GM12878 (cell line): ENCODE results near the gene CBLN1. TPM values are rescaled to one million over a fixed set of nuclear protein-coding genes. Genes with fewer than 3 reads are reported as not detected.

Experiments
- ATAC-seq: fragments of 200-7000 bp; cut with Tn5 transposase; 3 replicates; pipeline ENCODE4 v1.9.1; 2020; ENCODE audit warnings: mild to moderate bottlenecking, moderate library complexity
- BruUV-seq: library from RNA; stranded (reverse); fragments of 400-500 nt; replicated peaks from 2 replicates; lab custom pipeline; 2021; lab: Mats Ljungman, UMichigan
- CTCF ChIA-PET: fragments of 300-600 bp; sonication (Branson Sonifier 250); formaldehyde crosslinking; extraction: SDS; loops from one replicate; lab custom pipeline; 2021; ENCODE audit warnings: inconsistent platforms; lab: Yijun Ruan, JAX
- POLR2A ChIA-PET: fragments of 350-600 bp; formaldehyde crosslinking; extraction: SDS; loops from one replicate; lab custom pipeline; 2021; ENCODE audit warnings: inconsistent platforms; lab: Charles Lee
- RAD21 ChIA-PET: fragments of 300-600 bp; sonication (Branson Sonifier 250); formaldehyde crosslinking; loops from one replicate; lab custom pipeline; 2023; ENCODE audit warnings: antibody characterized with exemption; ENCODE audit not compliant: unreplicated experiment; lab: Charles Lee
- SMC1A ChIA-PET: fragments of 300-600 bp; sonication (Branson Sonifier 250); formaldehyde crosslinking; loops from one replicate; lab custom pipeline; 2023; ENCODE audit not compliant: unreplicated experiment, uncharacterized antibody; lab: Charles Lee
- DNase-seq: peaks from one replicate; pipeline ENCODE4 v3.0.0-alpha.2; 2011; ENCODE audit warnings: low read depth, low spot score
- FAIRE-seq: peaks from 3 replicates; lab custom pipeline; 2011; peaks lifted over from hg19 to GRCh38; lab: Jason Lieb, UNC
- H2AFZ ChIP-seq: 2 replicates; pipeline ENCODE4 v1.6.0; 2011; ENCODE audit warnings: low read depth, low read length, control low read depth; ENCODE audit not compliant: control insufficient read depth
- H3K27ac ChIP-seq: 2 replicates; pipeline ENCODE4 v1.5.1; 2011; ENCODE audit warnings: control low read depth; ENCODE audit not compliant: control insufficient read depth, insufficient read depth
- H3K27me3 ChIP-seq, 2 experiments: replicated peaks in 1 of 2; 2 replicates each; pipeline versions ENCODE4 v1.6.0 to v1.6.1; 2011; ENCODE audit warnings: low read length in 1 of 2; ENCODE audit not compliant: control insufficient read depth in 2 of 2, insufficient read depth in 2 of 2
- H3K36me3 ChIP-seq, 2 experiments: 2 replicates each; pipeline ENCODE4 v1.5.1; 2011; ENCODE audit warnings: low read length in 1 of 2; ENCODE audit not compliant: control insufficient read depth in 2 of 2, insufficient read depth in 2 of 2
- H3K4me1 ChIP-seq: 2 replicates; pipeline ENCODE4 v1.6.1; 2011; ENCODE audit warnings: mild to moderate bottlenecking, low read length, moderate library complexity, mixed read lengths; ENCODE audit not compliant: control insufficient read depth, insufficient read depth
- H3K4me2 ChIP-seq: 2 replicates; pipeline ENCODE4 v1.6.0; 2011; ENCODE audit warnings: control low read depth; ENCODE audit not compliant: control insufficient read depth, insufficient read depth
- H3K4me3 ChIP-seq: fragments of 200-600 bp; sonication (generic); 2 replicates; pipeline ENCODE4 v1.5.1; 2016
- H3K79me2 ChIP-seq: 2 replicates; pipeline ENCODE4 v1.6.0; 2011; ENCODE audit warnings: low read length; ENCODE audit not compliant: control insufficient read depth, insufficient read depth
- H3K9ac ChIP-seq: 2 replicates; pipeline ENCODE4 v1.8.0; 2011; ENCODE audit warnings: low read length, control low read depth, mixed read lengths; ENCODE audit not compliant: control insufficient read depth, insufficient read depth
- H3K9me3 ChIP-seq: replicated peaks from 3 replicates; pipeline ENCODE4 v1.5.1; 2011; ENCODE audit warnings: mild to moderate bottlenecking, low read length; ENCODE audit not compliant: control insufficient read depth, insufficient read depth
- H4K20me1 ChIP-seq: 2 replicates; pipeline ENCODE4 v1.6.0; 2011; ENCODE audit not compliant: control insufficient read depth, insufficient read depth
- CBFB ChIP-seq: IDR thresholded peaks from 2 replicates; pipeline ENCODE4 v1.6.1; 2016; ENCODE audit warnings: antibody characterized with exemption, low read depth
- EGR1 ChIP-seq, 2 experiments: IDR thresholded peaks; 1 replicate in 1 of 2; 2 replicates in 1 of 2; pipeline ENCODE4 v1.6.1; 2011 to 2012; ENCODE audit warnings: low read depth in 2 of 2, low read length in 2 of 2, borderline replicate concordance in 1 of 2, mild to moderate bottlenecking in 1 of 2, moderate library complexity in 1 of 2
- GATAD2B ChIP-seq: fragments of 450-650 bp; conservative IDR thresholded peaks from 2 replicates; pipeline ENCODE4 v1.6.1; 2017; ENCODE audit warnings: low read depth, mild to moderate bottlenecking, moderate library complexity
- HDAC6 ChIP-seq: fragments of 200-600 bp; sonication (generic); IDR thresholded peaks from one replicate; pipeline ENCODE4 v1.8.0; 2017; ENCODE audit warnings: antibody characterized with exemption; ENCODE audit not compliant: unreplicated experiment
- PAX8 ChIP-seq: fragments of 450-650 bp; IDR thresholded peaks from 2 replicates; pipeline ENCODE4 v1.6.1; 2017; ENCODE audit warnings: mild to moderate bottlenecking, moderate library complexity
- PRDM15 ChIP-seq: fragments of 450-650 bp; formaldehyde crosslinking; IDR thresholded peaks from 2 replicates; pipeline ENCODE4 v1.4.0; 2020; ENCODE audit warnings: mild to moderate bottlenecking, moderate library complexity
- RAD21 ChIP-seq: IDR thresholded peaks from 2 replicates; pipeline ENCODE4 v1.6.1; 2011; ENCODE audit warnings: mild to moderate bottlenecking, low read depth, low read length, moderate library complexity; ENCODE audit not compliant: insufficient read depth
- SIN3A ChIP-seq: IDR thresholded peaks from 2 replicates; pipeline ENCODE4 v1.6.1; 2012; ENCODE audit warnings: low read depth, low read length, improper control_type of control experiment
- SPI1 ChIP-seq: IDR thresholded peaks from 2 replicates; pipeline ENCODE4 v1.6.1; 2011; ENCODE audit warnings: low read depth, mild to moderate bottlenecking, low read length, moderate library complexity, borderline replicate concordance; ENCODE audit not compliant: insufficient read depth
- SRF ChIP-seq, 2 experiments: IDR thresholded peaks; 2 replicates each; pipeline ENCODE4 v1.6.1; 2011; ENCODE audit warnings: low read depth in 2 of 2, low read length in 2 of 2, mild to moderate bottlenecking in 1 of 2, moderate library complexity in 1 of 2
- ZBTB11 ChIP-seq: fragments of 450-650 bp; formaldehyde crosslinking; IDR thresholded peaks from 2 replicates; pipeline ENCODE4 v1.5.0; 2022; ENCODE audit warnings: mild to moderate bottlenecking, missing genetic modification characterization
- ZNF274 ChIP-seq: IDR thresholded peaks from one replicate; pipeline ENCODE4 v1.8.0; 2011; ENCODE audit not compliant: insufficient read length, insufficient read depth
- ZNF622 ChIP-seq: fragments of 450-650 bp; IDR thresholded peaks from 2 replicates; pipeline ENCODE4 v1.6.1; 2017; ENCODE audit warnings: mild to moderate bottlenecking, inconsistent platforms
- WGBS: methylation state at CpG from one replicate; pipeline ENCODE4 v1.1.6; 2016; ENCODE audit warnings: low lambda C conversion rate; ENCODE audit not compliant: insufficient replicate concordance, insufficient coverage; ENCODE audit errors: missing lambda C conversion rate; 5-methylcytosine and 5-hydroxymethylcytosine counted together
- in situ Hi-C: fragments of 300-500 bp; cut with MboI; formaldehyde crosslinking; loops from 9 replicates; pipeline ENCODE4 v1.14.3; 2018; ENCODE audit warnings: mixed read lengths
- intact Hi-C: fragments of 100-400 bp; cut with micrococcal nuclease; formaldehyde crosslinking; loops from one replicate; pipeline ENCODE4 v1.14.2; 2022; ENCODE audit not compliant: unreplicated experiment
- polyA plus RNA-seq, 11 experiments: library from polyadenylated mRNA; depleted of rRNA in 4 of 11; unstranded in 6 of 11; stranded (reverse) in 5 of 11; fragments of >200 nt; fragmentation: Nextera tagmentation in 4 of 11; fragmentation: Illumina TruSeq in 1 of 11; extraction: Ambion mirVana in 4 of 11; extraction: Trizol in 1 of 11; gene quantifications; 1 replicate in 1 of 11; 2 replicates in 10 of 11; pipeline versions ENCODE4 v1.2.1 to v1.2.3, GENCODE V29; 2011 to 2016; ENCODE audit warnings: inconsistent platforms in 2 of 11, missing spikeins in 2 of 11, low read depth in 1 of 11
- total RNA-seq, 4 experiments: library from RNA; depleted of rRNA in 3 of 4; stranded (reverse); fragments of >200 nt in 3 of 4; fragmentation: Illumina TruSeq in 1 of 4; extraction: Trizol in 1 of 4; gene quantifications; 2 replicates each; pipeline versions ENCODE4 v1.2.1 to v1.2.3, GENCODE V29; 2013 to 2021

Gene CBLN1
- total and polyA plus RNA-seq, 10 of the 15 experiments (the other 5 are each of a cell fraction or from before 2014, with no cell fraction given), result not detected

- ChIA-PET POLR2A (no interaction called here), SMC1A (no interaction called here), CTCF (no interaction called here)
- Histone ChIP-seq H3K9ac (no peak overlapping the region), H3K4me2 (no peak overlapping the region), H3K79me2 (no peaks in the 10 kb centered on the region), H4K20me1 (no peaks in the 10 kb centered on the region; the same call in 1 of the 2 replicates), H3K9me3 (no peaks in the 10 kb centered on the region), H3K27me3 (peaks cover 0 to 2% of the 10 kb centered on the region in 2 experiments; a peak in 1 of 4 replicates), H3K4me3 (no peak overlapping the region), H3K36me3 (no peaks in the 10 kb centered on the region), H3K27ac (no peak overlapping the region), H2AFZ (no peak overlapping the region), H3K4me1 (no peaks in the 10 kb centered on the region)
- BruUV-seq, result no TSS peak
- DNase-seq (no peak), ATAC-seq (no peak), FAIRE-seq (no peak)
- intact Hi-C loops, result no loop called here
- in situ Hi-C loops, result no loop called here
- WGBS, result 54% methylated on average over 9 of the region's 9 CpGs
- no peak for TF ChIP-seq SPI1
- no peak for TF ChIP-seq SIN3A
- TF ChIP-seq PRDM15 (CRISPR knock-in tag), result no peak
- TF ChIP-seq EGR1 (IDR thresholded peaks at IDR 0.05; ENCODE audit: borderline replicate concordance in 1 of 2, low read depth in 2 of 2, low read length in 2 of 2), result no peak
- TF ChIP-seq ZNF274, result no peak
- no peak for TF ChIP-seq HDAC6
- no peak for TF ChIP-seq SRF (IDR thresholded peaks at IDR 0.05; ENCODE audit: low read depth in 2 of 2, low read length in 2 of 2)
- TF ChIP-seq ZNF622, result no peak
- TF ChIP-seq PAX8, result no peak
- TF ChIP-seq CBFB, result no peak
- no peak for TF ChIP-seq RAD21
- TF ChIP-seq ZBTB11 (CRISPR knock-in tag), result no peak
- no peak for TF ChIP-seq GATAD2B
- TF ChIP-seq, all 136 proteins: peak for 0
- RAD21 ChIA-PET, result no interaction called here
Measured at GRCh38 chr16:49324703-49325102, 43.1 kb upstream of the CBLN1 start.
